SU-DHL-6 (cell line): Measurements from ENCODE around the gene EOLA1.

Source experiments
- EZH2phosphoT487 ChIP-seq: fragments of 200-600 bp; sonication (generic), shearing (Covaris generic); conservative IDR thresholded peaks from 2 replicates; pipeline ENCODE4 v1.6.1; 2018; ENCODE audit warnings: mild to moderate bottlenecking, antibody characterized with exemption, low read length, moderate library complexity, mixed read lengths
- TF ChIP-seq, protein P1 (sequence below): fragments of 200-600 bp; sonication (generic); IDR thresholded peaks from one replicate; pipeline ENCODE4 v1.5.1; 2017; ENCODE audit warnings: antibody characterized with exemption, mild to moderate bottlenecking, low read length, moderate library complexity; ENCODE audit not compliant: insufficient read depth, poor library complexity, severe bottlenecking

DNA sequence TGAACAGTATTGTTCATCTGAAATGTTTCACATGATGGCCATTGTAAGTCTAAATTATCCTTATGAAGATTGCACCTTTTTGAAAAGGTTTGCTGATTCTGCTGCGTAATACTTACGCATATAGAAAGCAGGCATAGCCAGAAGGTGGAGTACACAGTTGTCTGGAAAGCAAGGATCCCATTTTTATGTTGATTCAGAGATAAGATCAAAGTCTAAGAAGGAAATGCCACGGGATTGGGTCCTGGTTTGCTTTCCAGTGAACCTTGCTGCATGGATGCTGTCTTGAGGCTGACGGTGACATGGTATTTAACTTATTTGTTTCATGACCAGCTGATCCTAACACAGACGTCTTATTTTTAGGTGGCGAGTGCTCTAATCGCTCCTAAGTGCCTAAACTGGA, 31.0 kb downstream of the EOLA1 start:
- TF ChIP-seq, protein P1, sequence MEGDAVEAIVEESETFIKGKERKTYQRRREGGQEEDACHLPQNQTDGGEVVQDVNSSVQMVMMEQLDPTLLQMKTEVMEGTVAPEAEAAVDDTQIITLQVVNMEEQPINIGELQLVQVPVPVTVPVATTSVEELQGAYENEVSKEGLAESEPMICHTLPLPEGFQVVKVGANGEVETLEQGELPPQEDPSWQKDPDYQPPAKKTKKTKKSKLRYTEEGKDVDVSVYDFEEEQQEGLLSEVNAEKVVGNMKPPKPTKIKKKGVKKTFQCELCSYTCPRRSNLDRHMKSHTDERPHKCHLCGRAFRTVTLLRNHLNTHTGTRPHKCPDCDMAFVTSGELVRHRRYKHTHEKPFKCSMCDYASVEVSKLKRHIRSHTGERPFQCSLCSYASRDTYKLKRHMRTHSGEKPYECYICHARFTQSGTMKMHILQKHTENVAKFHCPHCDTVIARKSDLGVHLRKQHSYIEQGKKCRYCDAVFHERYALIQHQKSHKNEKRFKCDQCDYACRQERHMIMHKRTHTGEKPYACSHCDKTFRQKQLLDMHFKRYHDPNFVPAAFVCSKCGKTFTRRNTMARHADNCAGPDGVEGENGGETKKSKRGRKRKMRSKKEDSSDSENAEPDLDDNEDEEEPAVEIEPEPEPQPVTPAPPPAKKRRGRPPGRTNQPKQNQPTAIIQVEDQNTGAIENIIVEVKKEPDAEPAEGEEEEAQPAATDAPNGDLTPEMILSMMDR, result no peak
- TF ChIP-seq EZH2phosphoT487, result no peak
